ENCODE results near the gene CXXC5.

DNA sequence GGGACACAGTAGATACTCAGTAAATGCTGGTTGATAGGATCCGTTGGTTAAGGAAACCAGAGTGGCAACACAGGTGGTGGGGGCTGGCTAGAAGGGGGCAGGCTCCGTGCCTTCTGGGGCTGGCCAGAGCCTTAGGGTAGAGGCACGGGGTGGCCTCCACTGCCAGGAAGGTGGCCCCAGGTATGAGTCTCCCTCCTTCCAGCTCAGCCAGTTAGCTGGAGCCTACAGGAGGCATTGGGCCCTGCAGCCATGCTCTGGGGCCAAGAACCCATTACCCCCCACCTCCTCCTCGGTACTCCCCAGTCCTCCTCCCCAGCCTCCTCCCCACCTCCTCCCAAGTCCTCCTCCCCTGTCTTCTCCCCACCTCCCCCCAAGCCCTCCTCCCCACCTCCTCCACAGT, 27.7 kb downstream of the CXXC5 start:
- no peak for TF ChIP-seq POLR2A (IDR thresholded peaks at IDR 0.05)
- no peak for TF ChIP-seq POLR2AphosphoS5 (IDR thresholded peaks at IDR 0.05)
- TF ChIP-seq, protein P1, sequence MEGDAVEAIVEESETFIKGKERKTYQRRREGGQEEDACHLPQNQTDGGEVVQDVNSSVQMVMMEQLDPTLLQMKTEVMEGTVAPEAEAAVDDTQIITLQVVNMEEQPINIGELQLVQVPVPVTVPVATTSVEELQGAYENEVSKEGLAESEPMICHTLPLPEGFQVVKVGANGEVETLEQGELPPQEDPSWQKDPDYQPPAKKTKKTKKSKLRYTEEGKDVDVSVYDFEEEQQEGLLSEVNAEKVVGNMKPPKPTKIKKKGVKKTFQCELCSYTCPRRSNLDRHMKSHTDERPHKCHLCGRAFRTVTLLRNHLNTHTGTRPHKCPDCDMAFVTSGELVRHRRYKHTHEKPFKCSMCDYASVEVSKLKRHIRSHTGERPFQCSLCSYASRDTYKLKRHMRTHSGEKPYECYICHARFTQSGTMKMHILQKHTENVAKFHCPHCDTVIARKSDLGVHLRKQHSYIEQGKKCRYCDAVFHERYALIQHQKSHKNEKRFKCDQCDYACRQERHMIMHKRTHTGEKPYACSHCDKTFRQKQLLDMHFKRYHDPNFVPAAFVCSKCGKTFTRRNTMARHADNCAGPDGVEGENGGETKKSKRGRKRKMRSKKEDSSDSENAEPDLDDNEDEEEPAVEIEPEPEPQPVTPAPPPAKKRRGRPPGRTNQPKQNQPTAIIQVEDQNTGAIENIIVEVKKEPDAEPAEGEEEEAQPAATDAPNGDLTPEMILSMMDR (IDR thresholded peaks at IDR 0.05) = no peak

Data from sigmoid colon (tissue), 4 donors.